GM18511 (cell line): ENCODE measurements around the gene TMEM205.
"Not testable (repeated sequence)": the region's sequence is repeated elsewhere in the genome, so short reads cannot be mapped to it uniquely, and the experiment has no call there.

Experiments
- ATAC-seq: cut with Tn5 transposase; IDR thresholded peaks from one replicate; pipeline ENCODE4 v1.9.1; 2021; ENCODE audit warnings: mild to moderate bottlenecking, moderate library complexity; ENCODE audit not compliant: unreplicated experiment

Gene TMEM205

GRCh38 chr19:11346104-11346940, at the start of gene TMEM205, which contains the start of gene CCDC159:
TSS of gene TMEM205 (minus strand) at chr19:11346268. CDS start at chr19:11345619, 649 bp downstream.
TSS of gene CCDC159 (plus strand) at chr19:11346519. CDS start at chr19:11346607, 88 bp downstream.
- peak; percentile 94 for ATAC-seq

- ATAC-seq = no peak
These were observed 45.0 kb upstream of the TMEM205 start for GRCh38 chr19:11390933-11391680.

DNA sequence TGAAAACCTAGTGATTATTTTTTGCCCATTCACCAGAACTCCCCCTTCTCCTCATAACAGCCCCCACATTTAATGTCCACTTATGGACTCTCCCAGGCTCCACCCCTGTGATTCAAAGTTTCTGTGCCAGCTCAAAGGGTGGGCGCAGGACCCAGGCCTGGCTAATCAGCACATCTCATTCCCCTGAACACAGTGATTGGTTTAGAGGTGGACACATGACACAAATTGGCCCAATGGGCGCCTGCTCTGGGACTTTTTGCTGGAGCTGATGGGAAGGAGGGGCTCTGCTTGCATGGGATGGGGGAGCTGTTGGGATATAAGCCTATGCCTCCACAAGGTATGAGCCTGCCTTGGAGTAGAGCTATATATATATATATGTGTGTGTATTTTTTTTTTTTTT, 44.3 kb upstream of the TMEM205 start:
- no peak for ATAC-seq

- ATAC-seq = no peak
These were observed 41.3 kb upstream of the TMEM205 start for GRCh38 chr19:11387162-11388034.

DNA sequence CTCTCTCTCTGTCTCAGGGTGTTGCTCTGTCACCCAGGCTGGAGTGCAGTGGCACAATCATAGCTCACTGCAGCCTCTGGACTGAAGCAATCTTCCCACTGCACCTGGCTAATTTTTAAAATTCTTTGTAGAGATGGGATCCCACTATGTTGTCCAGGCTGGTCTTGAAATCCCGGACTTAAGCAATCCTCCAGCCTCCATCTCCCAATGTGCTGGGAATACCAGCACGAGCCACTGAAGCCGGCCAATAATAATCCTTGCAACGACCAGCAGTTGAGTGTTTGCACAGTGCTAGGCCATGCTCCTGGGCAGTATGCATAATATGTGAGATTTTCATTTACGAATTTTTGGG, 38.7 kb upstream of the TMEM205 start:
- ATAC-seq = no peak

GRCh38 chr19:11383706-11384048, 37.6 kb upstream of the TMEM205 start:
- no peak for ATAC-seq

DNA sequence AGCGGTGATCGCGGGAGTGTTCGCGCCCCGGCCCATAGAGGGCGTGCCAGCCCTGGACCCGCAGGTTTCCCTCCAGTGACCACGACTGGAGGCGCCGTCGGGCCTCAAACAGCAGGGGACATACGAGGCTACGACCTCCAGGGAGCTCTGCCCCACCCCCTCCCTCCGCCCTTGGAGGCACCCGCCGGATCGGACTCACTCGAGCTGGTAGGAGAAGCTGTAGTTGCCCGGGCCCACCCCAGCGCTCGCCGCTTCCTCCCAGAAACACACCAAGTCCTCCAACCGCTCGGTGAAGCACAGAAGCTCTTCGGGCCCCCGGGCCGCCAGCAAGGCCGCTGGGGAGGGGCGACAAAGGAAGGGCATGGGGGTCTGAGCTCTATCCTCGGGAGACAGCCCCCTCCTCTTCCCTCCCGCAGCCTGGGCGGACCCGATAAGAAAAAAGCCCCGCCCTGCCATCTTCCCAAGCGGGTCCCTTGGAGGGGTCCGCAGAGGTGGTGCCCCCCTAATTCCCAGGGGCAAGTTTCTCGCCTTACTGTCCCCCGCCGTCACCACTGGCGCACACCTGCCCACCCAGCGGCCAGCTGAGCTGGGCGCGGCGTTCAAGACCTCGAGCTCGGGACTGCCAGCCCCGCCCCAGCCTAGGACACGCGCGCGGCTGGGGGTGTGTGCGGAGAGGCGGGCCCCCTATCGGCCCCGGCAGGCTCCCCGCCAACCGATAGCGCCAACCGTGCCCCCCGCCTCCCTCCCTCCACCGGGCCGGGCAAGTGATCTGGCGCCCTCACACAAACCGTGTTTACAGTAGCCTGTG, 37.0 kb upstream of the TMEM205 start:
- no peak for ATAC-seq

DNA sequence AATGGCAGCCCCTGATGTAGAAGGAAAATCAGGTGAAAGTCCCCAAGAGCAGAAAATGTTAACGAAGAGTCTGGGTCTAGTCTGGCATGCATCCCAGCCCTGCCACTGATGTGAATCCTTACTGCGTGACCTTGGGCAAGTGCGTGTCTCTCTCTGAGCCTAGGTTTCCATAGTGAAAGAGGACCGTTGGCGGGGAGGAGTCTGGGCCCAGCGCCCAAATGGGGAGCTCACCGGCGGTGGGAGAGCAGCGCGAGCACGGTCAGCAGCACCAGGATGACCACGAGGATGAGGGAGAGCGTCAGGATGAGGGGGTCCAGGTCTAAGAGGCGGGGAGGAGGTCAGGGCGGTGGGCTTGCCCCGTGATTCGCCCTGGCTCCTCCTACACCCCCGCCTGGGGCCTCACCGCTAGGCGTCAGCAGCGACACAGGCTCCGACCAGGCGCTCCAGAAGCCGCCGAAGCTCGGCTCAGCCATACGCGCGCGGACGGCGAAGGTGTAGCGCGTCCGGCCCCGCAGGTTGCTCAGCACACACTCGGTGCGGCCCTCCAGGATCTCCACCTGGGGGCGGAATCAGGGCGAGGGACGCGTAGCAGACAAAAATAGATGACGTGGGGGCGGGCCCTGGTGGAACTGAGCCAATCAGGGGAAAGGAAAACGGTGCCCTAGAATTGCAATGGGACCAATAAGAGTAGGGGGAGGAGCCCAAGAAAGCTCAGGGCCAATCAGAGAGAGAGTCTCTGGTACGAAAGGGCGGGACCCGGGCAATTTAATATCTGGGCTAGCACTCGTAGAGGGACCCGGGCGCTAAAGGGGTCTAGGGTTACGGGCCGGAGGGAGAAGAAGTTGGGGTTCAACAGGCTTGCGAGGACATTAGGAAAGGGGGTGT, 34.8 kb upstream of the TMEM205 start:
- peak; percentile 87 for ATAC-seq

DNA sequence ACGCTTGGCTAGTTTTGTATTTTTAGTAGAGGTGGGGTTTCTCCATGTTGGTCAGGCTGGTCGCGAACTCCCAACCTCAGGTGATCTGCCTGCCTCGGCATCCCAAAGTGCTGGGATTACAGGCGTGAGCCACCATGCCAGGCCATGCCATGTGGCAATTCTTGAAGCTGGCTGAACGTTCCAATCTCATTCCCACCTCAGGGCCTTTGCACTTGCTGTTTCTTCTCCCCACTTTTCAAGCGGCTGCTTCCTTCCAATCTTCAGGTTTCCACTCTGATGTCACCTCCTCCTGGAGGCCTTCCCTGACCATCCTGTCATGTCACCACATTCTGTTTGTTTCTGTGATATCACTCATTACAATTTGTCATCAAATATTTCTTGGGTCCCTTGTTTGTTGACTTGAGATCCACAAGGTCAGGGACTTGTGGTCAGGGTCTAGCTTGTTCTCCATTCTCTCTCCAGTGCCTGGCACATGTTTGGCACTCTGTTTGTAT, 33.8 kb upstream of the TMEM205 start:
- ATAC-seq = no peak

- ATAC-seq = not testable (repeated sequence)
These were observed 33.3 kb upstream of the TMEM205 start for GRCh38 chr19:11379269-11379845.

DNA sequence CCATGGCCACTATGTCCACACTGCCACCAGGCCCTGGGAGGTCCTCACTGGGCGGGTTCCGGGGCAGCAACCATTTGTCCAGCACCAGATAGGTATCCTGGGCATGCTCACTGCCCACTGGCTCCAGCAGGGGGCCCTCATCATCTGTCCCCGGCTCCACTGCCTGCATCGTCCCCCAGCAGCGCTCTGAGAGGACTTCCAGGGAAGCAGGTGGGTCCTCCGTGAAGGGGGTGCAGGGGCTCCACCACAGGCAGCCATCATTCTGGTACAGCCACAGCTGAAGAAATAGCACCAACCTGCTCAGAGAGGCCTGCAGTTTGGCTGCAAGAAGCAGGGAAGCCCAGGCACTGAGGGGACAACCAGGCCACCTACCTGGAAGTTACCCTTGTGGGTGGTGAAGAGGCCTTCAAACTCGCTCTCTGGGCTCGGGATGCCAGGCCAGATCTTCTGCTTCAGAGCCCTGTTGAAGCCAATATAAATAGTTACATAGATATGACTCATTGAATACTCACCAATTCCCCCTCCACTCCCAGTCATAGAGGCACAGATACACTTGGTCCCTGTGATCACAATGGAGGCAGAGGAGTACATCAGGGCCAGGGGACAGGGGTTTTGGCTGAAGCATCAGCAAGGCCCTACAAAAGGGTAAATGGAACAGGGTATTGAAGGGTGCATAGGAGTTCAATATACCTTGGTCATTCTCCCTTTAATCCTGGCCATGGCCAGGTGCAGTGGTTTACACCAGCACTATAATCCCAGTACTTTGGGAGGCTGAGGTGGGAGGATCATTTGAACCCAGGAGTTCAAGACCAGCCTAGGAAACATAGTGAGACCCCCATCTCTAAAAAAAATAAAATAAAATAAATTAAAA, 32.5 kb upstream of the TMEM205 start:
- ATAC-seq = no peak

DNA sequence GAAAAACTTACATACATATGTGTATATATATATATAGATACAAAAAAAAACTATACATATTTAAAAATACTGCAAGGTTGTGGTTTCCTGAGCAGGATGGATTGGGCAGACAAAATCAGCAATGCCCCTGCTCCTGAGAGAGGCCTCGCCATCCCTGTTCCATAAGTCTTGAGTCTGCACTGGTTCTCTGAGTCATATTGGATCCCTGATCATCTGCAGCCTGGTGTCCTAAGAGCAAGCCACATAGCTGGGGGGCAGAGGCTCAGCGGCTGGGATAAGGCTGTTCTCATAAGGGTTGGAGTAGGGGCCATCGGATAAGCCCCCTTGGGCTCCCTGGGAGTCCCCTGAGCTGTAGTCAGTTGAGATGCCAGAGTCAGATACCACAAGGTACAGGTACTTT, 31.7 kb upstream of the TMEM205 start:
- ATAC-seq = no peak

DNA sequence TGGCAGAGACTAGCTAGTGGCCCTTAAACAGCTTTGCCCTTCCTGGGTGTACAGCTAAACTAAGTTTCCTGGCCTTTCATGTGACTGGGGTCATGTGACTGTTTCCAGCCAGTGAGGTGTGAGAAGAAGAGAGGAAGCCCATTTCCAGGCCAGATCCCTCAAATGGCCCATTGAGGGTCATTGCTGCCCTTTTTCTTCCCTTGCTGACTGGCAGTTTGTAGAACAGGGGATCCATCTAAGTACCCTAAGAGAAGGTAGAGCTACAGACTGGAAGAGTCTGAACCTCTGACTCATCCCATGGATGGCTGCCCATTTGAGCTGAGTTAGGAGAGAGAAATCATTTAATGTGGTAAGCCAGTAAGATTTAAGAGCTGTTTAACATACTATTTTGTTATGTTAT, 31.2 kb upstream of the TMEM205 start:
- ATAC-seq = no peak

- peak; percentile 37 for ATAC-seq
These were observed 29.3 kb upstream of the TMEM205 start for GRCh38 chr19:11375143-11375948.

GRCh38 chr19:11374433-11375142, 28.5 kb upstream of the TMEM205 start, which contains the start of gene SWSAP1:
TSS of gene SWSAP1 (plus strand) at chr19:11374666. CDS start at chr19:11374681, 15 bp downstream.
- ATAC-seq = peak; percentile 89

GRCh38 chr19:11373885-11374432, 27.9 kb upstream of the TMEM205 start:
- ATAC-seq = no peak
